Stimulated activated CD8-positive, alpha-beta memory T cell treated with anti-CD3 and anti-CD28 coated beads, Interleukin-2, amount 100 ng/mL, for 48 hours (primary cell): ENCODE data around the gene GRAMD1A.
"Not testable (repeated sequence)": the region's sequence is repeated elsewhere in the genome, so short reads cannot be mapped to it uniquely, and the experiment has no call there.

Experiments used
- DNase-seq, 2 donors: peaks; one replicate each; pipeline ENCODE4 v3.0.0-alpha.2; 2020; ENCODE audit warnings: low read depth in 2 of 2

The GRAMD1A gene

GRCh38 chr19:35002037-35002535 is 2.0 kb downstream of the GRAMD1A start:
- DNase-seq = no peak

DNA sequence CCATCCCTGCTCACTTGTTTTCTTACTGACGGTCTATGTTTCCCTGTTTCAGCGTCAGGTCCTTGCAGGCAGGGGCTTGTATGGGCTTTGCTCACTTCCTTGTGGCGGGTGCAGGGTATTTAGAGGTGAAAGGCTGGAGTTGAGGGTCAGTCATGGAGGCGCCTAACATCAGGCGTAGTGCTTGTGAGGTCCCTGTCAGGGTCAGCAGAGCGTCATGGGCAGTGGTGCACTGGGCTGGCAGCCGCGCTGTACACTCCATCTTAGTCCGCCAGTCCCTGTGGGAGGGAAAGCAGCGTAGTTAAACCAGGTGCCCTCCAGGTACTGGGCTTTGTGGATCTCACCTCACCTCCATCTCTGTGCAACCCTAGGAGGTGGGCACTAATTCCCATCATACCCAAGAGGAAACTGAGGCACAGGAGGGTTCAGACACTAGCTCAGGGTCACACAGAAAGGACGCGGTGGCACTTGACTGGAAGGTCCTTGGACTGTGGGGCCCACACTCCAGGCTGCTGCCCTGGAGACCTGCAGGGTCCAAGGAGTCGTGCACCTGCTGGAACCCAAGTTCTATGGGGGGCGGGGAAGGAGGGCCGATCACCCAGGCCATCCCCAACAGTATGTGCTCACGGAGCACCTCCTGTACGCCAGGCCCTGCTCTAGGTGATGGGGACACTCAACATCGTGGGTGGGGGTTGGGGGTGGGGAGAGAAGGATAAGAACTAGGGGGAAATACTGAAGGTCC is 4.6 kb downstream of the GRAMD1A start:
- DNase-seq = no peak

- DNase-seq = no peak
Observed at GRCh38 chr19:35005256-35005977, 5.3 kb downstream of the GRAMD1A start.

DNA sequence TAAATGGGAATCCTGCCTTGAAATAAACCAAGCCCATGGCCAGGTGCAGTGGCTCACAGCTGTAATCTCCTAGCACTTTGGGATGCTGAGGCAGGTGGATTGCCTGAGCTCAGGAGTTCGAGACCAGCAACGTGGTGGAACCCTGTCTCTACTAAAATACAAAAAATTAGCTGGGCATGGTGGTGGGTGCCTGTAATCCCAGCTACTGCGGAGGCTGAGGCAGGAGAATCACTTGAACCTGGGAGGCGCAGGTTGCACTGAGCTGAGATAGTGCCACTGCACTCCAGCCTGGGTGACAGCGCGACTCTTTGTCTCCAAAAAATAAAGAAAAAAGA is 5.9 kb downstream of the GRAMD1A start:
- not testable (repeated sequence) for DNase-seq

DNA sequence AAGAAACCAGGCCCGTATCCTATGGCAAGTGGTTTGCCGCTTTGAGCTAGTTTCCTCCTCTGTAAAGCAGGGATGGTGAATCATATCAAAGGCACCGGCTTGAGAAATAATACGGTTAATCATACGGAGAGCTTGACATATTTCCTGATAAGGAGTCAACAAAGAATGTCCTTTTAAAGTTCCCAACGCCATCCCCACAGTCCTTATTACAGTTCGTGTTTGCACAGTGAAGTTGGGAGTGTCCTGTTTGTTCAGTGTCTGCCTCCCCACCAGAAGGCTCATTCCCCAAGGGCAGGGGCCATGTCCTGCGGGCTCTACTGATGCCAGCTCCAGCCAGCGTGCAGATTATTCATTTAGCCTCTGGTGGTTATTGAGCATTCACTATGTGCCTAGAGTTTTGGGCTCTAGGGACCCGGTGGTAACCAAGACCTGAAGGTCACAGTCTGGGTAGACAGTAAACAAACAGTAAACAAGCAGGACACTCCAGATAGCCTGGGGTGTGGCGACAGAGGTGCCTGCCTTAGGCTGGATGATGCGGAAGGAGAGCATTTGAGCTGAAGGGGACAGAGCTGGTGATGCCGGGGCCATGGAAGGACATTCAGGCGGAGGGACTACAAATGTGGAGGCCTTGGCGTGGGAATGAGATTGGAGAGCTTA is 6.3 kb downstream of the GRAMD1A start:
- DNase-seq = no peak

- DNase-seq = no peak
Observed at GRCh38 chr19:35006999-35007365, 6.9 kb downstream of the GRAMD1A start.

DNA sequence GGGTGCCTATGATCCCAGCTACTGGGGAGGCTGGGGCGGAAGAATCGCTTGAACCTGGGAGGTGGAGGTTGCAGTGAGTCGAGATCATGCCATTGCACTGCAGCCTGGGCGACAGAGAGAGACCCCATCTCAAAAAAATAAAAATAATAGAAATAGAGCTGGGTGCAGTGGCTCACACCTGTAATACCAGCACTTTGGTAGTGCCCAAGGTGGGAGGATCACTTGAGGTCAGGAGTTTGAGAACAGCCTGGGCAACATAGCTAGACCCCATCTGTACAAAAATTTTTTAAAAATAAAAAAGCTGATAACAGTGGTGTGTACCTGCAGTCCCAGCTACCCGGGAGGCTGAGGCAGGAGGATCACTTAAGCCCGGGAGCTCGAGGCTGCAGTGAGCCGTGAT is 7.3 kb downstream of the GRAMD1A start:
- not testable (repeated sequence) for DNase-seq

DNA sequence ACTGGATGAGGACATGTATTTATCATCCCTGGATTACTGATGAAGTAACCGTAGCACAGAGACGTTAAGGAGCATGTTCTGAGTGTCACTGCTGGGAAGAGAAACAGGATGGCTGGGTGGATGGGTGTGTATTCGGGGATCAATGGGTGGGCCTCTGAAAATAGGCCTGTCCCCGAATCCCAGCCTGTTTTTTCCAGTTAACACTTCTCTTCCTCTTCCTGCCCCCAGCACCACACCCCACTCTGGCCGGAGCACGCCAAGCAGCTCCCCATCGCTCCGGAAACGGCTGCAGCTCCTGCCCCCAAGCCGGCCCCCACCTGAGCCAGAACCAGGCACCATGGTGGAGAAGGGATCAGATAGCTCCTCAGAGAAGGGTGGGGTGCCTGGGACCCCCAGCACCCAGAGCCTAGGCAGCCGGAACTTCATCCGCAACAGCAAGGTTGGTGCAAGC is 8.8 kb downstream of the GRAMD1A start:
- DNase-seq = no peak

GRCh38 chr19:35009424-35010415 is 9.6 kb downstream of the GRAMD1A start:
- DNase-seq = no peak

- no peak for DNase-seq
Observed at GRCh38 chr19:35011091-35011689, 11.1 kb downstream of the GRAMD1A start.

DNA sequence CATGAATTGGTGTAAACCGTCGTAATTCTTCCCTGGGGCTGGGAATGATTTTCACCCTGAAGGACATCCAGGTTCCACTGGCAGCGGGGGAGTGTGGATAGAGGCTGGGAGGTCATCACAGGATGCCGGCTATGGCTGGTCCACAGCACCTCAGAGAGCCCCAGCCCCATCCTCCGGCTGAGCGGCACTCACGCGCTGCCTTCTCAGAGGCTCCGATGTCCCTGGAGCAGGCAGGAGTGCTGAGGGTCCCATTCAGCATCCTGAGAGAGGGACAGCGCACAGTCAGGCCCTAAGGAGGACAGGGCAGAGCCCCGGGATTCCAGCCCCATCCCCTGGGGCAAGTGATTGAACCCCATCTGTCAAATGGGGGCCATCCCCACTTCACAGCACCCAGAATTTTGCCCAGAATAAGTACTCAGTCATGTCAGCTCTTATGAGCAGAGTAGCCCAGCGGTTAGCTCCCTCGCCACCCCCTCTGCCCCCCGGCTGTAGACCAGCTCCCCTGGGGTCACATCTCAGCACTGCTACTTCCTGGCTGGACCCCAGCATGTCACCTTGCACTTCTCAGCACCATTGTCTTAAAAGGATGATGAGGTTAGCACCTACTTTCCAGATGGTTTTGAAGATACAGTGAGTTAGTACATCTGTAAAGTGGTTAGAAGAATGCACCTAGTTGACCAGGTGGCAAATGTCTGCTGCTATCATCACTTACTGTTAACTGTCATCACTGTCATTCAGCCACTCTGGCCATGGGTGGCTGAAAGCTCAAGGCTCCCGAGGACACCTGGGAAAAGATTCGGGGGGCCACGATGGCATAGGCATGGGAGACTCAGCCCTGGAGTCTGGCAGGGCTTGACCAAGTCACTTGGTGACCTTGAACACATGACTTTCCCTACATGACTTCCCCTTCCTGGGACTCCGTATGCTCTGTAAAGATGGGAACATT is 11.9 kb downstream of the GRAMD1A start:
- DNase-seq = no peak

DNA sequence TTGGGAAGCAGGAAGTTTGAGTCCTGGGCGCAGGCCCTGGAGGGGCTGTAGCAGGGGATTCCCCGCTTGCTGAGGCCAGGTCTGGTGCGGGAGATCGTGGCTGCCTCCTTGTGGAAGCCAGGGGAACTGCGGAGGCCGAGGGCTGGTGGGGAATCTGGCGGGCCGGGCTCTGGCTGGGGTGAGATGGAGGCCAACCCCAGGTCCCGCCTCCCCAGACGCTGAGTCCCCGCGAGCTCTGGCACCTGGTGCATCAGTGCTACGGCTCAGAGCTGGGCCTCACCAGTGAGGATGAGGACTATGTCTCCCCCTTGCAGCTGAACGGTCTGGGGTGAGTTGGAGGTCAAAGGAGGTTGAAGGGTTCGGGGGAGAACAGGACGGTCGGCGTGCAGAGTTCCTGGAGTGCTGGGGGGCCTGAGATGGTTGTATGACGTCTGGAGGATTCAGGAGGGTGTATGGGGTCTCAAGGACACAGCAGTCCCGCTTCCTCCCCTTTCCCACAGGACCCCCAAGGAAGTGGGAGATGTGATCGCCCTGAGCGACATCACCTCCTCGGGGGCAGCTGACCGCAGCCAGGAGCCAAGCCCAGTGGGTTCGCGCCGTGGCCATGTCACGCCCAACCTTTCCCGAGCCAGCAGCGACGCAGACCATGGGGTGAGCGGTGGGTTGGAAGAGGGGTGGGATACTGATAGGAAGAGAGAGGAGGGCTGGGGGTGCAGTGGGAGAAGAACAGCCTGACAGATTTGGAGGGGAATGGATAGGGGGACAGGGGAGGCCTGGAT is 13.1 kb downstream of the GRAMD1A start:
- peak; percentile 64 to 78 for DNase-seq

- DNase-seq = no peak
Observed at GRCh38 chr19:35013820-35014754, 14.0 kb downstream of the GRAMD1A start.

GRCh38 chr19:35014774-35015173 is 14.7 kb downstream of the GRAMD1A start:
- DNase-seq = not testable (repeated sequence)

DNA sequence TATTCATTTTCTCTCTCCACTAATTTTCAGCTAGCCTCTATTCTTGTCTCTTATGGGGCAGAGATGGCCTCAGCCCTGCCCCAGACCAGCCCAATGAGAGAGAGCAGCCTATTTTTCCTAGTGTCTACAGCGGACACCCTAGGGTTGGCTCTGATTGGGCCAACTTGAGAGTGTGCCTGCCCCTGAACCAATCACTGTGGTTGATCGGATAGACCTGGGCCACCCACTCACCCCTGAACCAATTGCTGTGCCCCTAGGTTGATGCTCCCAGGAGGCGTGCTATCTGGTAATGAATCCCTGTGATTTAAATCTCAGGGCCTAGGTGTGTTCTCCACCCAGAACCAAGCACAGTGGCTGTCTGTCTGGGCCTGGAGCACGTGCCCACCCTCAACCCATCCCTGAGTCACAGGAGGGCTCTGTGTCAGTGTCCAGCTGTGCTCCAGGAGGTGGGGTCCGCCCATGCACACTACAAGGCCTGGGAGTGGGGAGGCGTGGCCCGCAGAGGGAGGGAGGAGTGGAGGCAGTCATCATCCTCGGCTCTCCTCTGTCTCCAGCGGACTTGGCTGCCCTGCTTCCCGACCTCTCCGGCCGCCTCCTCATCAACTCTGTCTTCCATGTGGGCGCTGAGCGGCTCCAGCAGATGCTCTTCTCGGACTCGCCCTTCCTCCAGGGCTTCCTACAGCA is 15.3 kb downstream of the GRAMD1A start:
- no peak for DNase-seq

GRCh38 chr19:35015954-35016351 is 15.8 kb downstream of the GRAMD1A start:
- no peak for DNase-seq

GRCh38 chr19:35017507-35017906 is 17.4 kb downstream of the GRAMD1A start:
- no peak for DNase-seq
